Thoracic aorta (tissue), 2 donors: Measurements from ENCODE around the gene NECAB2. TPM values are rescaled to one million over a fixed set of nuclear protein-coding genes. Genes with fewer than 3 reads are reported as not detected.

Experiments
- ATAC-seq: fragments of 150-250 bp; one replicate; pipeline ENCODE4 v1.8.0; 2017; ENCODE audit warnings: low read depth; ENCODE audit not compliant: insufficient number of reproducible peaks, low FRiP score
- DNase-seq: peaks from one replicate; pipeline ENCODE4 v3.0.0-alpha.2; 2020; ENCODE audit warnings: low spot score
- H3K27ac ChIP-seq, 2 donors: fragments of 200-600 bp; sonication (generic); 1 replicate in 1 of 2; 2 replicates in 1 of 2; pipeline ENCODE4 v1.5.1; 2016; ENCODE audit warnings: mild to moderate bottlenecking in 2 of 2, moderate library complexity in 2 of 2
- H3K27me3 ChIP-seq: fragments of 200-600 bp; sonication (generic); replicated peaks from 2 replicates; pipeline ENCODE4 v1.6.0; 2016; ENCODE audit warnings: mild to moderate bottlenecking; ENCODE audit not compliant: insufficient read depth
- H3K36me3 ChIP-seq: fragments of 200-600 bp; sonication (generic); one replicate; pipeline ENCODE4 v1.5.1; 2016
- H3K4me1 ChIP-seq, 2 donors: fragments of 200-600 bp; sonication (generic); 1 replicate in 1 of 2; 2 replicates in 1 of 2; pipeline versions ENCODE4 v1.5.1 to v1.6.0; 2016; ENCODE audit warnings: low read depth in 2 of 2, mild to moderate bottlenecking in 1 of 2; ENCODE audit not compliant: control insufficient read depth in 1 of 2
- H3K4me3 ChIP-seq: fragments of 200-600 bp; sonication (generic); 2 replicates; pipeline ENCODE4 v1.5.1; 2016; ENCODE audit warnings: mild to moderate bottlenecking
- H3K9me3 ChIP-seq: fragments of 200-600 bp; sonication (generic); 2 replicates; pipeline ENCODE4 v1.5.1; 2016
- total RNA-seq, 2 donors: library from RNA; depleted of rRNA; stranded (reverse); fragments of >200 nt; gene quantifications; one replicate each; pipeline versions ENCODE4 v1.1.0 to v1.2.3, GENCODE V29; 2016
- TF ChIP-seq, protein P1 (sequence below): fragments of 200-600 bp; sonication (generic); IDR thresholded peaks from one replicate; pipeline ENCODE4 v1.5.1; 2019; ENCODE audit warnings: antibody characterized with exemption

NECAB2 gene
- total RNA-seq, 2 donors from 2014 or later, result not detected

DNA sequence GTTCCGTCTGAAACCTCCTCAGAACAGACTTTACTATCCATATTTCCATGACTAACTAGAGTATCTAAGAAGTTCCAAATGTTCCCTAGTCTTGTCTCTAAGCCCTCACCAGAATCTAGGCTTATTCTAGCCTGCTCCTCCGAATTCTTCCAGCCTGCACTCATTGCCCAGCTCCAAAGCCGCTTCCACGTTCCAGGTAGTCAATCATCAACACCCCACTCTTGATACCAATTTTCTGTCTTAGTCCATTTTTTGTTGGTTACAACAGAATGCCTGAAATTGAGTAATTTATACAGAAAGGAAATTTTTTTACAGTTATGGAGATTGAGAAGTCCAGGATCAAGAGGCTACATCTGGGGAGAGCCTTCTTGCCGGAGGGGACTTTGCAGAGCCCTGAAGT, 53.4 kb downstream of the NECAB2 start:
- ATAC-seq (no peak), DNase-seq (no peak)
- H3K36me3 ChIP-seq, result no peaks in the 10 kb centered on the region
- TF ChIP-seq, protein P1, sequence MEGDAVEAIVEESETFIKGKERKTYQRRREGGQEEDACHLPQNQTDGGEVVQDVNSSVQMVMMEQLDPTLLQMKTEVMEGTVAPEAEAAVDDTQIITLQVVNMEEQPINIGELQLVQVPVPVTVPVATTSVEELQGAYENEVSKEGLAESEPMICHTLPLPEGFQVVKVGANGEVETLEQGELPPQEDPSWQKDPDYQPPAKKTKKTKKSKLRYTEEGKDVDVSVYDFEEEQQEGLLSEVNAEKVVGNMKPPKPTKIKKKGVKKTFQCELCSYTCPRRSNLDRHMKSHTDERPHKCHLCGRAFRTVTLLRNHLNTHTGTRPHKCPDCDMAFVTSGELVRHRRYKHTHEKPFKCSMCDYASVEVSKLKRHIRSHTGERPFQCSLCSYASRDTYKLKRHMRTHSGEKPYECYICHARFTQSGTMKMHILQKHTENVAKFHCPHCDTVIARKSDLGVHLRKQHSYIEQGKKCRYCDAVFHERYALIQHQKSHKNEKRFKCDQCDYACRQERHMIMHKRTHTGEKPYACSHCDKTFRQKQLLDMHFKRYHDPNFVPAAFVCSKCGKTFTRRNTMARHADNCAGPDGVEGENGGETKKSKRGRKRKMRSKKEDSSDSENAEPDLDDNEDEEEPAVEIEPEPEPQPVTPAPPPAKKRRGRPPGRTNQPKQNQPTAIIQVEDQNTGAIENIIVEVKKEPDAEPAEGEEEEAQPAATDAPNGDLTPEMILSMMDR, result no peak
- no peak overlapping the region for H3K27ac ChIP-seq
- H3K9me3 ChIP-seq, result peaks cover 12% of the 10 kb centered on the region
- no peaks in the 10 kb centered on the region for H3K27me3 ChIP-seq
- no peak overlapping the region for H3K4me3 ChIP-seq
- no peaks in the 10 kb centered on the region for H3K4me1 ChIP-seq

DNA sequence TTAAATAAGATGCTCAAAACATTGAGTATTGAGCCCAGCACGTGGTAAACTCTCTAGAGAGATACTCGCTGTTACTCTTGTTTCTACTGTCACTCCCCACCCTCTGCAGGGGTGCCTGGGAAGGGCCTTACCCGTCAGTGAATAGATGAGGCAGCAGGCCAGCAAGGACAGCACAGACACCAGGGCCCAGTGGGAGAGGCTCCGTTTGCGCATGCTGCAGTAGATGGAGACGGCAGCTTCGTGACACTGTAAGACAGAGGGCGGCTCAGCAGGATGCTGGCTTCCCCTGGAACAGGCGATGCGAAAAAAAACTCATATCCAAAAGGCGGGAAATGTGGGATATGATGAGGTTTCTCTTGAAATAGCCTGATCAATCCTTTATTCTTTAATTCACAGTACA, 54.6 kb downstream of the NECAB2 start:
- Histone ChIP-seq H3K9me3 (peaks cover 12% of the 10 kb centered on the region), H3K27ac (no peak overlapping the region), H3K27me3 (no peaks in the 10 kb centered on the region), H3K4me3 (no peak overlapping the region), H3K4me1 (no peaks in the 10 kb centered on the region), H3K36me3 (no peaks in the 10 kb centered on the region)
- TF ChIP-seq, protein P1, result no peak
- DNase-seq (no peak), ATAC-seq (no peak)

DNA sequence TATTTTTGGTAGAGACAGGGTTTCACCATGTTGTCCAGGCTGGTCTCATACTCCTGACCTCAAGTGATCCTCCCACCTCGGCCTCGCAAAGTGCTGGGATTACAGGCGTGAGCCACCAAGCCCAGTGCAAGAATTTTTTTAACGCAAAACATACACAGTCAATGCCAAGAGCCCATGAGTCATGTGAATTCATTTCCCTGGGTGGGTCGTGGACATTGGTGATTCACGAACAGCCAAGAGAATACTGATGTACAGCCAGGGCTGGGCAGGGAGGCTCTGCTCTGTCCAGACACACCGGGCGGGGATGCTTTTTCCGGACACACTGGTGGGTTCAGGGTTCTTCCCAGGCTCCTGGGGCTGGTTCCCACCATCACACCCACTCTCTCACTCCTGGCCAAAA, 56.8 kb downstream of the NECAB2 start:
- Histone ChIP-seq H3K27ac (no peak overlapping the region), H3K27me3 (no peaks in the 10 kb centered on the region), H3K36me3 (no peaks in the 10 kb centered on the region), H3K4me1 (no peaks in the 10 kb centered on the region), H3K9me3 (peaks cover 12% of the 10 kb centered on the region), H3K4me3 (no peak overlapping the region)
- no peak for DNase-seq
- ATAC-seq, result no peak
- TF ChIP-seq, protein P1, result no peak

DNA sequence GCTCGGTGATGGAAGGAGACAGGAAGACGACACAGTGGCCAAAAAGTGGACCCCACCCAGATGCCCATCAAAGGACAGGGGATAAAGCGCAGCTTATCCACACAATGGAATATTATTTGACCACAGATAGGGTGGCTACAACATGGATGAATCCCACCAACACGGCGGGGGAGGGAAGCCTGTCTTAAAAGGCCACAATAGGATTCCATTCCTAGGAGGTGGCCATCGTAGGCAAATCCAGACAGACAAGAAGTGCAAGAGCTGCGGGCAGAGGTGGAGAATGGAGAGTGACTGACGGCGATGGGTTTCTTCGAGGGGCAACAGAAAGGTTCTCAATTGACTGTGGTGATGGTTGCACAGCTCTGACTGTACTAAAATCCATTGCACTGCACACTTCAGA, 58.6 kb downstream of the NECAB2 start:
- peaks cover 1% of the 10 kb centered on the region for H3K9me3 ChIP-seq
- H3K27me3 ChIP-seq, result no peaks in the 10 kb centered on the region
- DNase-seq (no peak), ATAC-seq (no peak)
- no peaks in the 10 kb centered on the region for H3K36me3 ChIP-seq
- TF ChIP-seq, protein P1, result no peak
- no peak overlapping the region for H3K4me3 ChIP-seq
- no peak overlapping the region for H3K27ac ChIP-seq
- H3K4me1 ChIP-seq, result no peaks in the 10 kb centered on the region

DNA sequence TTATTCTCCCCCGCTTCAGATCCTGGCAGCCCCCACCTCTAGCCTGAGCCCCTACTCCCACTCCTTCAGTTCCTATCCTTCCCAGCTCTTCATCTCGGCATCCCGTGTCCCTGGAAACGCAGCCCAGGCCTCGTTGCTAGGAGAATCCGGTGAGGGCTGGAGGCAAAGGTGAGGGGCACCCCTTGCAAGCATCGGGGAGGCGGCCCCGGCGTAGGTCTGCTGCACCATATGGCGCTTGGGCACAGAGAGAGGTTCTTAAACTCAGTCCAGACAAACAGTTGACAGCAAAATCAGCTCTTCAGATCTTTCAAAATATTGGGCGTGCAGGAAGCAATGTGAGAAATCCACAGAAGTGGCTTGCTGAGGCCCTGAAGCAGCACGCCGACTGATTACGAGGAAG, 59.6 kb downstream of the NECAB2 start:
- Histone ChIP-seq H3K9me3 (no peaks in the 10 kb centered on the region), H3K27ac (no peak overlapping the region), H3K36me3 (no peaks in the 10 kb centered on the region), H3K4me3 (no peak overlapping the region), H3K4me1 (no peaks in the 10 kb centered on the region), H3K27me3 (no peaks in the 10 kb centered on the region)
- ATAC-seq (no peak), DNase-seq (no peak)
- TF ChIP-seq, protein P1, result no peak
